NCI-H526 treated with DMSO at 0.1 percent for 48 hours (cell line): ENCODE data around the gene BDKRB1.

Source experiments
- DNase-seq: peaks from one replicate; lab custom pipeline; 2025; lab: John Stamatoyannopoulos, UW

BDKRB1 gene

GRCh38 chr14:96261772-96262655 is 6.0 kb downstream of the BDKRB1 start:
- no peak for DNase-seq

DNA sequence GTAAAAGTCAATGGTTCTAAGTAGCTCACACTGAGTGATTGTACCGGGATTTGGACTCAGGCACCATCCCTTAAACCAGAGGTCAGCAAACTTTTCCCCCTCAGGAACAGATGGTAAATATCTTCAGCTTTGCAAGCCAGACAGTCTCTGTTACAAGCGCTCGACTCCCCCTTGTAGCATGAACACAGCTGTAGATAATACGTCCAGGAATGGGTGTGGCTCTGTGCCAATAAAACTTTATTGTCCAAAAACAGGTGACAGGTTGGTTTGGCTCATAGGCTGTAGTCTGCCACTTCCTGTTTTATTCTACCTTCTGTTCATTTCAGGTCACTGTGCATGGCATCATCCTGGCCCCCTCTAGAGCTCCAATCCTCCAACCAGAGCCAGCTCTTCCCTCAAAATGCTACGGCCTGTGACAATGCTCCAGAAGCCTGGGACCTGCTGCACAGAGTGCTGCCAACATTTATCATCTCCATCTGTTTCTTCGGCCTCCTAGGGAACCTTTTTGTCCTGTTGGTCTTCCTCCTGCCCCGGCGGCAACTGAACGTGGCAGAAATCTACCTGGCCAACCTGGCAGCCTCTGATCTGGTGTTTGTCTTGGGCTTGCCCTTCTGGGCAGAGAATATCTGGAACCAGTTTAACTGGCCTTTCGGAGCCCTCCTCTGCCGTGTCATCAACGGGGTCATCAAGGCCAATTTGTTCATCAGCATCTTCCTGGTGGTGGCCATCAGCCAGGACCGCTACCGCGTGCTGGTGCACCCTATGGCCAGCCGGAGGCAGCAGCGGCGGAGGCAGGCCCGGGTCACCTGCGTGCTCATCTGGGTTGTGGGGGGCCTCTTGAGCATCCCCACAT is 7.6 kb downstream of the BDKRB1 start:
- DNase-seq: no peak

- DNase-seq: no peak
These were observed 8.2 kb downstream of the BDKRB1 start for GRCh38 chr14:96264200-96264553.

DNA sequence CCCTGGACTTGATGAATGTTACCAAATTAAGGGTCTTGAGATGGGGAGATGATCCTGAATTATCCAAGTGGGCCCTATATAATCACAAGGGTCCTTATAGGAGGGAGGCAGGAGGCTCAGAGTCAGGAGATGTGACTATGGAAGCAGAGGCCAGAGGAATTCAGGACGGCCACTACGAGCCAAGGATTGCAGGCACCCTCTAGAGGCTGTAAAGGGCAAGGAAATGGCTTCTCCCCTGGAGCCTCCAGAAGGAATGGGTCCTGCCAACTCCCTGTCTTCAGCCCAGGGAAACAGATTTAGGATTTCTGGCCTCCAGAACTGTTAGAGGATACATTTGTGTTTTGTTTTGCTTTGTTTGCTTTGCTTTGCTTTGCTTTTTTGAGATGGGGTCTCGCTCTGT is 8.8 kb downstream of the BDKRB1 start:
- no peak for DNase-seq

DNA sequence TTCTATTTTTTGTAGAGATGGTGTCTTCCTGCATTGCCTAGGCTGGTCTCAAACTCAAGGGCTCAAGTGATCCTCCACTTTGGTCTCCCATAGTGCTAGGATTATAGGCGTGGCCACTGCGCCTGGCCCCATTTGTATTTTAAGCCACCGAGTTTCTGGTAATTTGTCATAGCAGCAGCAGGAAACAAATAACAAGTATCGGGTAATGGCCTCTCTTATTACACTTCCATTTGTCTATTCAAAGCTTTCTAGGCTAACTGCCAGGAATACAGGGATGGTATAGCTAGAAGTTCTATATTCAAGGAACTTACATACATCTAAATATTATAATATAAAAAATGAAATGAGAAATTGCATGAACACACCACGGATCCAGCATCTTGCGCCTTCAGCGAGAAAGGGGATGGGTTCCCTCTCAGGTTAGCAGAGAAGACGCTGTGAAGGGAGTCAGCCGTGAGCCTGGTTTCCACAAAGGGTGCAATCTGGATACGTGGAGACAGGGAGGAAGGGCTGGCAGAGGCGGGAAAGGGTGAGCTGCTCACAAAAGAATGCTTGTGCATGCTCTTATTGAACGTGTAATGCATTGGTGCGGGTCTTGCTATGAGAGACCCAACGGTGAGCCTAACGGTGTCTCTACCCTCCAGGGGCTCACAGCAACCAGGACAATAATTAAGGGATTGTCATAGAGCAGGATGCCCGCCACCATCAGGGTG is 9.5 kb downstream of the BDKRB1 start:
- DNase-seq: no peak

DNA sequence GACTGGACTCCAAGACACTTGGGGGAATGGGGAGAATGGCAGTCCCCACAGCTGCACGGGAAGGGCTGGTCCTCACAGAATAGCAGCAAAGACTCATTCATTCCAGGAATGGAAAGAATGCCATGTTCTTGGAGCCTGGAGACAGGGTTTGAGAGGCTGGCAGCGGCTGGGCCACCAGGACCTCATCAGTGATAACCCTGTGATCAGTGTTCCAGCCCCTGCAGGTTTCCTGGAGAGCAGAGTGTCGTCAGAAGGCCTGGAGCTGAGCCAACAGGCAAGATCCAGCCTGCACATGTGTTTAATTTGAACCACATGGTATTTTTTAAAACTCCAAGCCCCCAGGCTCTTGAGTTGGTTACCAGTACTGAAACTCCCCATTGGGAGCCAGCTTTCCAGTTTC is 11.3 kb downstream of the BDKRB1 start:
- no peak for DNase-seq

DNA sequence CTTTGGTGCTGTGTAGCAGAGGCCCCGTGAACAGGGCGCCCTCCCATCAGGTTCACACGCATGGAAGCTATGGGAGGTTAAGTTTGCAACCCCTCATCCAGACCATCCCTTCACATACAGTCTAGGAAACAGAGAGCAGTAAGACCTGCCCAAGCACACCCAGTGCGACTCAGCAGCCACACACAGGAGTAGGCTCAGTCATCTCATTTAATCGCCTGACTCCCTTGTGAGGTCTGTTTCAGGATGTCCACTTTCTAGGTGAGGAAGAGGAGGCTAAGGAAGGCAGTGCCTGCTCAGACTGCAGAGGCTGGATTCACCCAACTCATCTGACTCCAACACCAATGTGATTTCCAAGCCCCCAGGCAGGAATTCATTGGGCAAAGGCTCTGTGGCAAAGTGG is 11.9 kb downstream of the BDKRB1 start:
- no peak for DNase-seq

- no peak for DNase-seq
These were observed 12.7 kb downstream of the BDKRB1 start for GRCh38 chr14:96268431-96269358.

- DNase-seq: no peak
These were observed 13.3 kb downstream of the BDKRB1 start for GRCh38 chr14:96269359-96269710.

DNA sequence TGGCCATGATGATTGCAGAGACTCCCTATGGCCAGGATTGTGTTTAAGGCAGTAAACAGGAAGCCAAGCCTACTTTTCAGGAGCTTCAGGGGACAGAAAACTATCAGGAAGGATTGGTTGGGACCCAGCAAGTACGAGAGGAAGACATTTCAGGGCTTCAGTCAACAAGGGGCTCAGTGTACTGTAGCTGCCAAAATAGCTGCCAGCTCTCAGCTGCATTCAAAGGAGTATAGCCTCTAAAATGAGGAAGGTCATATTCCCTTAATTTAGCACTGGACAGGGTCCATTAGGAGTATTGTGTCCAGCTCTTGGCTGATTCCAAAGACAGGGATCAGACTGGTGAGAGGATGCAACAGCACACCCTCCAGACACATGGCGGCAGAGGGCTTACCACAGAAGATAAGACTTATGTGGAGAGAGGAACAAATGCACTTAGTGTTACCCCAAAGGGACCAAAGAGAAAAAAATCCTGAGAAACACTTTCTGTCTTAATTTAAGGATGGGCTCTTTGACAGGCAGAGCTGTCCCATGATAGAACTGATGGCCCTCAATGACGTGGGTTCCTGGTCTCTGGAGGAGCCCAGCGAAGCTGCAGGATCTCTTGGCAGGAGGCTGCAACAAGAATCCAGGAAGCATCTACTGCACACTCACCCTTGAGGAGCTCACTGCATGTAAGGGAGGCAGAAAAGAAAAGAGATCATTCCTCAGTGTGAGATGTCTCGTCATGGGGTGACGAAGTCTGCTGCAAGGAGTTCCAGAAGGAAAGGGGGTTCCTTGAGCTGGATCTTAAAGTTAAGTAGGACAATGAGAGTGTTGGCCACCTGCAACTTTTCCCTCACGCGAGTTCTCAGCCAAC is 14.8 kb downstream of the BDKRB1 start:
- DNase-seq: no peak

GRCh38 chr14:96271421-96271762 is 15.4 kb downstream of the BDKRB1 start:
- no peak for DNase-seq

DNA sequence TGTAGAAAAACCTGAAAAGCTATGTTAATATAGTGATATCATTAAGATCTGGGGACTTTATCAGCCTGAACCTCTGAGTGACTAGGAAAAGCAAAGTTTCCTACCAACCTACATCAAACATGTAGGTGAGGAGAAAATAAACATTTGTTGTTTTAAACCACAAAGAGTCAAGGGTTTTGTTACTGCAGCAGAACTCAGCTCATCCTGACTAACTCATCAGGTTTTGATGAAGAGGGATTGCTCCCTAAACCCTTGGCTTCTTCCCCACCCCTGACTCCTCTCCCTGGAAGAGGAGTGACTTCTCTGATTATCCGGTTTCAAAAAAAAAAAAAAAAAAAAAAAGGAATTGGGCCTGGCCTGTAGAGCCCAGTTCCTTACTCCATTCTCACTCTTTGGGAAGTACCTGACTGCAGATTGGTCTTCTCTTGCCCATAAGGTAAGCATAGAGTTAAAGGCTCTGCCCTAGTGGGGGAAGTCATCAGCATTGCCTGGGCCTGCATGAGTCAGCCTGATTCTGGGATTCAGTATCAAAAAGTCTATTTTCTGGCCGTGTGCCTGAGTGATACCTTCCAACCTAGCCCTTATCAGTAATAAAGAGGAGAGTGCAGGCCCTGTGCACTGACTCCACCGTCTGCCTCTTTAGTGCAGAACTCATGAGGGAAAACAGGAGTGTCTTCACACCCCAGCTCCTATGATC is 16.9 kb downstream of the BDKRB1 start:
- no peak for DNase-seq

DNA sequence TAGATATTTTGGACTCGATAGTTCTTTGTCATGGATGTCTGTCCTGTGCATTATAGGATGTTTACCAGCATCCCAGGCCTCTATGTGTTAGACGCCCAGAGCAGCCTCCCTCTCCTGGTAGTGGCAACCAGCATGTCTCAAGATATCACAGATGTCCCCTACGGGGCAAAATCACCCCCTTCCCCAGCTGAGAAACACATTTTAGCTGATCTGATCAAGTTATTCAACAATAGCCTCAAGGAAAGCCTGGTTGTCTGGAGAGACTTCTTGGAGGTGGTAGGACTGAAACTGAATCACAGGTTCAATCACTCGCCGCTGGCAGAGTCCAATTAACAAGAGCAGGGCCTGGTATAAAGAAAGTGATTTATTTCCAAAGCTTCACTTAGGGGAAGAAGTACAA is 17.6 kb downstream of the BDKRB1 start:
- no peak for DNase-seq

DNA sequence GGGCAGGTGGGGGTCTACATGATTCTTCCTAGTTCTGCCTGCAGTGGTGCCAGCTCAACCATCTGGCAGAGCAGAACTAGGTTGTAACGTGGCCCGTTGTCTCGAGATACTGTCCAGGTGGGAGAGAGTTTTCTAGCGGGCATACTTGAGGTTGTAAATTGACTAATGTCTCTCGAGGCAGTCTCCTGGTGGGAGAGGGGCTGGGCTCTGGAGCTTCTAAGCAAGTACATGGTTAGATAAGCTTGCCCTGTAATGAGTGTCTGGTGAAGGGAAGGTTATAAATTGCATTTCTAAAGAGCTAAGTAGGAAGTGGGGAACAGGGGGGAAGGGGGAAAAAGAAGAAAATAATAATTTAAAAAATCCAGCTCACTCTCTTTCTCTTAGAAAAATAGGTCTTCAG is 18.1 kb downstream of the BDKRB1 start:
- DNase-seq: no peak

DNA sequence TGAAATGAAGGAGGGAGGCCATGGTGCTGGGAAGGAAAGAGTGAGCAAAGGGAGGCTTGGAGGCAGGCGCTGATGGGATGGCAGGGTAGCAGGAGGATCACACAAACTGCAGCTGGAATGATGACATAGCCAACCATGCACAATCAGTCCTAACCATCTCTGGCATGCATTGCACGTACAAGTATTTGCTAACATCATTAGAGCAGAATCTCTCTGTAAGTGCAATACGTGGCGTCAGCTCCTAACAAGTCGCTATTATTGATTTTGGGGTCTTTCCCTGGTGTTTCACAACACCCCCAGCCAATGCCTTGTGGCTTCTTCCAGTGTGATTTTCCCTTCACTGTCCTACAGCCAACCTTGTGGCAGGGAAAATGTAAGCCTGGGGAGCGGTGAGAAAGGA is 18.5 kb downstream of the BDKRB1 start:
- no peak for DNase-seq

DNA sequence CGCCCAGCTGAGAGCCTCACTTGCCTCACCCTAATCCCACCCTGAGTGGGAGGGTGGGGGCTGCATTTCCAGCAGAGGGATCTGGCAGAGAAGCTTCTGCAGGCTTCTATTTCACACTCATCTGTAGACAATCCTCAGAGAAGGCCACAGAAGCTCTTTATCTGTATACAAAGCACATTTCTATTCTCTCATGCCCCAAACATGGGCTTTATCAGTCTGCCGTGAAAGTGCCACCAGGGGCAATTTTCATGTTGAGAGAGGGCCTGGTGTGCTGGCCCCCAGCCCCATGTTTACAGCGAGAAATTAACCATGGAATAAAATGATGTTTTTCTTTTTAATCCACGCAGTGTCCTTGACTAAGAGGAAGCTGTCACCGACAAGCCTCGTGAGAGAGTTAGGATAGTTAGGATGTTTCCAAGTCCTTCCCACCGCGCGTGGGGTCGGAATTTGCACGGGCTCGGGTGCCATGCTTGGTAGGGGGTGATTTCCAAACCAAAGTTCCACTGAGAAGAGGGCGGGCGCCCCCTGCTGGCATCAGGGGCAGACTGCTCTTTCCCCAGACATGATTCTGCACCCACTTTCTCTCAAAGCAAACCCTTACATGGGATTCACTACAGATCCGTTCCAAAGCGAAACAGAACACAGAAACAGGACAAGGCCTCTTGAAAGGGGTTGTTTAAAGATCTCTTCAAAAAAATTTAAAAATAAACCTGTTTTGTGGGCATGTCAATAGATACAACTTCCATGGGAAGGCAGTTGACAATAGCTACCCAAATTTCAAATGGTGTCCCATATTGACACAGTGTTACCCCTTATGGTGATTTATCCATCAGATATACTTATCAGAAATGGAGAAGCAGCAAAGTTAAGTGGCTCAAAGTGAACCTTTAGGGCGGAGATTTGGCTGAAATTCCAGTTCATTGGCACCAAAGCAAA is 19.4 kb downstream of the BDKRB1 start:
- DNase-seq: peak; percentile 8

- no peak for DNase-seq
These were observed 21.9 kb downstream of the BDKRB1 start for GRCh38 chr14:96277890-96278289.

GRCh38 chr14:96279564-96279963 is 23.6 kb downstream of the BDKRB1 start:
- DNase-seq: no peak

- DNase-seq: no peak
These were observed 24.1 kb downstream of the BDKRB1 start for GRCh38 chr14:96280104-96280503.
